Subcutaneous abdominal adipose tissue (tissue), 5 donors: ENCODE measurements around the gene LDB2.

Experiments
- H3K27ac ChIP-seq: one replicate; pipeline ENCODE4 v1.7.0; 2013; ENCODE audit warnings: low read depth, mild to moderate bottlenecking, inconsistent platforms, low read length, moderate library complexity
- H3K27me3 ChIP-seq, 5 donors: one replicate each; pipeline ENCODE4 v1.7.0; 2013; ENCODE audit warnings: low read length in 5 of 5, inconsistent platforms in 1 of 5; ENCODE audit not compliant: control insufficient read depth in 5 of 5, insufficient read depth in 4 of 5
- H3K36me3 ChIP-seq, 5 donors: one replicate each; pipeline ENCODE4 v1.7.0; 2013; ENCODE audit warnings: low read length in 5 of 5; ENCODE audit not compliant: control insufficient read depth in 5 of 5, insufficient read depth in 5 of 5
- H3K4me1 ChIP-seq, 5 donors: one replicate each; pipeline ENCODE4 v1.7.0; 2013; ENCODE audit warnings: low read length in 5 of 5, mild to moderate bottlenecking in 3 of 5, moderate library complexity in 1 of 5; ENCODE audit not compliant: control insufficient read depth in 5 of 5, insufficient read depth in 5 of 5
- H3K4me3 ChIP-seq, 5 donors: one replicate each; pipeline ENCODE4 v1.7.0; 2013; ENCODE audit warnings: low read length in 5 of 5, low read depth in 1 of 5
- H3K9ac ChIP-seq, 5 donors: one replicate each; pipeline ENCODE4 v1.7.0; 2013; ENCODE audit warnings: low read length in 5 of 5, mild to moderate bottlenecking in 4 of 5, moderate library complexity in 3 of 5
- H3K9me3 ChIP-seq, 5 donors: one replicate each; pipeline ENCODE4 v1.7.0; 2013; ENCODE audit warnings: low read length in 5 of 5; ENCODE audit not compliant: control insufficient read depth in 5 of 5
- donor health status: healthy.
- donor health status: healthy.
- donor health status: healthy.
- donor health status: healthy.
- donor health status: healthy.

Gene LDB2

DNA sequence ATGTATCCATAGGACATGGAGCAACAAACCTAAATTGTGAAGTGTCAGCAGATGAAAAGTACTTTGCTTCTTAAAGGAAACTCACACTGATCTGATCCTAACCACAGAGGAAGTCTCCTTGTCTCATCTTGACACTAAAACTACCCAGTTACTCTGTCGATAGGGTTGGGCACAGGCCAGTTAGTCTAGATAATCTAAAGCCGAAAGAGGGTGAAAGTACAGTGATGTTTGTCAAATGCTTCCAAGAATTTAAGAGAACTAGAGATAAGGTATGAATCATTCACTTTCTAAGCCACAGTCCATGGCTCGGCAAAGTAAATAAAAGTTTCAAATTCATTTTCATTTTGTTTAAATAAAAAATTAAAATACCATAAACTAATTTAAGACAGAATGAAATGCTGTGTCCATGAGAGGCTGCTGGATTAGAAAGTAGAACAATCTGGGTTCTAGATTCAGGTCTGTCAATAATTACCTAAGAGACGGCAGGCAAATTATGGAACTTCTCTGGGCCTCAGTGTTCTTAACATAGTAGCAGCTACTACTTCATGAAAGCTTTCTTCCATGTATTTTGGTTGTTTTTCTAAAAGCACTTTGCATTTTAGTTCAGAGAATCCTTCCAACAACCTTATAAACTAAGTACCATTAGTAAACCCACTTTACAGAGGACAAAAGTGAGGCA is 176.7 kb downstream of the LDB2 start:
- peaks cover 0 to 9% (median 0%) of the 10 kb centered on the region in 5 donors for H3K4me1 ChIP-seq
- peaks cover 0 to 13% (median 3%) of the 10 kb centered on the region in 5 donors for H3K9me3 ChIP-seq
- H3K27me3 ChIP-seq: no peaks in the 10 kb centered on the region
- H3K36me3 ChIP-seq: no peaks in the 10 kb centered on the region
- peak overlapping the region in 1 of 5 donors; percentile 7 for H3K4me3 ChIP-seq
- H3K9ac ChIP-seq: no peak overlapping the region
- H3K27ac ChIP-seq: no peak overlapping the region

GRCh38 chr4:16720761-16721160 is 177.7 kb downstream of the LDB2 start:
- Histone ChIP-seq H3K27ac (no peak overlapping the region), H3K9me3 (peaks cover 0 to 13% (median 3%) of the 10 kb centered on the region in 5 donors), H3K4me3 (no peak overlapping the region), H3K9ac (no peak overlapping the region), H3K4me1 (peaks cover 0 to 9% (median 0%) of the 10 kb centered on the region in 5 donors), H3K27me3 (no peaks in the 10 kb centered on the region), H3K36me3 (no peaks in the 10 kb centered on the region)

- H3K27me3 ChIP-seq: no peaks in the 10 kb centered on the region
- H3K9me3 ChIP-seq: no peaks in the 10 kb centered on the region
- no peak overlapping the region for H3K9ac ChIP-seq
- peaks cover 0 to 9% (median 2%) of the 10 kb centered on the region in 5 donors for H3K4me1 ChIP-seq
- no peak overlapping the region for H3K4me3 ChIP-seq
- no peak overlapping the region for H3K27ac ChIP-seq
- H3K36me3 ChIP-seq: no peaks in the 10 kb centered on the region
Measured at GRCh38 chr4:16717266-16717970, 181.0 kb downstream of the LDB2 start.

DNA sequence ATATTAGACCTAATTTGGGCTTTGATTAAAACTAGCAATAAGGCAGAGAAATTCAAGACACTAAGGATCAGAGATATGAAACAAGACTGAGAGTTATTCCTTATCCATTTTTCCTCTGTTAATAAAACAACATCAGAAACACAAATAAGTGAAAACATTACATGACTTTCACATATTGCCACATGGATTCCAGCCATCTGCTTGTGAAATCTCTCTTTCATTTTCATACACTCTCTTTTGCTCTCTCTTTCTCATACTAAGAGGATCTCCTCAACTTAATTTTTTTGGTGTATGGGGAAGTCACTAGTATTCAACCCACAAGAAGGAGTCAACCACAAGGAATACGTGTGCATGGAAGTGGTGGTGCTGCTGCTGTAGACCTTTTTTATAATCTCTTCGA is 183.0 kb downstream of the LDB2 start:
- Histone ChIP-seq H3K4me3 (no peak overlapping the region), H3K9ac (no peak overlapping the region), H3K9me3 (no peaks in the 10 kb centered on the region), H3K4me1 (peaks cover 0 to 5% (median 0%) of the 10 kb centered on the region in 5 donors), H3K36me3 (no peaks in the 10 kb centered on the region), H3K27ac (no peak overlapping the region), H3K27me3 (no peaks in the 10 kb centered on the region)

DNA sequence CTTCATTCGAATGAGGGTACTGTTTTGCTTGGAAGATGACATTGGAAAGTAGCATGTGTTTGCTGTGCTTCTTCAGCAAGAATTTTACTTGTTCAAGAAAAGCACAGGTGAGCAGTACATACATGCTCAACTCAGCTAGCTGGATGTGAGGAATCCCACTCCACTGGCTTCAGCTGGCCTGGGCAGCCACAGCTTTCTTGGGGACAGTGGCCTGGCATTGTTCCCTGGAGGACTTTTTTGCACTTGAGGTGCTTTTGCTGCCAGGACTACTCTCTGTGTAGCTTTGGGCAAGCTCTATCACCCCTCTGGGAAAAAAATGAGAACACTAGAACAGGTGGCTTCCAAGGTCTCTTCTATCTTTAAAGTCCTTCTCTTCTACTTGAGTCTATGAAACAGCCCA is 184.3 kb downstream of the LDB2 start:
- Histone ChIP-seq H3K27ac (no peak overlapping the region), H3K36me3 (no peaks in the 10 kb centered on the region), H3K4me3 (no peak overlapping the region), H3K9me3 (no peaks in the 10 kb centered on the region), H3K4me1 (peaks cover 0 to 5% (median 0%) of the 10 kb centered on the region in 5 donors), H3K27me3 (no peaks in the 10 kb centered on the region), H3K9ac (no peak overlapping the region)

GRCh38 chr4:16713696-16714095 is 184.7 kb downstream of the LDB2 start:
- Histone ChIP-seq H3K27me3 (no peaks in the 10 kb centered on the region), H3K27ac (no peak overlapping the region), H3K9me3 (no peaks in the 10 kb centered on the region), H3K36me3 (no peaks in the 10 kb centered on the region), H3K4me1 (peaks cover 0 to 5% (median 0%) of the 10 kb centered on the region in 5 donors), H3K9ac (no peak overlapping the region), H3K4me3 (no peak overlapping the region)

GRCh38 chr4:16713271-16713670 is 185.2 kb downstream of the LDB2 start:
- H3K9ac ChIP-seq: no peak overlapping the region
- H3K9me3 ChIP-seq: no peaks in the 10 kb centered on the region
- no peaks in the 10 kb centered on the region for H3K36me3 ChIP-seq
- no peak overlapping the region for H3K4me3 ChIP-seq
- no peak overlapping the region for H3K27ac ChIP-seq
- H3K4me1 ChIP-seq: peaks cover 0 to 5% (median 0%) of the 10 kb centered on the region in 5 donors
- H3K27me3 ChIP-seq: no peaks in the 10 kb centered on the region

- Histone ChIP-seq H3K4me1 (peaks cover 0 to 2% (median 0%) of the 10 kb centered on the region in 5 donors), H3K27me3 (no peaks in the 10 kb centered on the region), H3K36me3 (no peaks in the 10 kb centered on the region)
Measured at GRCh38 chr4:16710198-16710597, 188.2 kb downstream of the LDB2 start.

GRCh38 chr4:16707874-16708273 is 190.6 kb downstream of the LDB2 start:
- Histone ChIP-seq H3K27ac (no peak overlapping the region), H3K36me3 (no peaks in the 10 kb centered on the region), H3K9me3 (no peaks in the 10 kb centered on the region), H3K27me3 (no peaks in the 10 kb centered on the region), H3K4me3 (no peak overlapping the region), H3K9ac (no peak overlapping the region), H3K4me1 (no peaks in the 10 kb centered on the region)

More at GRCh38 chr4:16710198-16710597, 188.2 kb downstream of the LDB2 start:
- H3K9me3 ChIP-seq: no peaks in the 10 kb centered on the region
- H3K27ac ChIP-seq: no peak overlapping the region
- no peak overlapping the region for H3K4me3 ChIP-seq
- no peak overlapping the region for H3K9ac ChIP-seq

- no peak overlapping the region for H3K4me3 ChIP-seq
- no peaks in the 10 kb centered on the region for H3K9me3 ChIP-seq
- no peak overlapping the region for H3K9ac ChIP-seq
- no peaks in the 10 kb centered on the region for H3K27me3 ChIP-seq
- H3K36me3 ChIP-seq: peaks cover 0 to 3% (median 0%) of the 10 kb centered on the region in 5 donors
- no peaks in the 10 kb centered on the region for H3K4me1 ChIP-seq
- no peak overlapping the region for H3K27ac ChIP-seq
Measured at GRCh38 chr4:16706251-16706650, 192.2 kb downstream of the LDB2 start.
